WTC11 (cell line): Measurements from ENCODE around the gene PLXDC1. TPM values are rescaled to one million over a fixed set of nuclear protein-coding genes. Genes with fewer than 3 reads are reported as not detected.

Experiments
- ATAC-seq: fragments of 200-7000 bp; cut with Tn5 transposase; 2 replicates; pipeline ENCODE4 v1.10.0; 2021; ENCODE audit warnings: mild to moderate bottlenecking, moderate library complexity
- CTCF ChIA-PET: fragments of 300-600 bp; sonication (Branson Sonifier 250); formaldehyde crosslinking; loops from one replicate; lab custom pipeline; 2021; ENCODE audit warnings: antibody characterized with exemption; lab: Charles Lee
- POLR2A ChIA-PET: fragments of 350-600 bp; sonication (Branson Sonifier 250); formaldehyde crosslinking; loops from one replicate; lab custom pipeline; 2021; ENCODE audit warnings: antibody characterized with exemption; lab: Charles Lee
- DNase-seq: peaks from one replicate; pipeline ENCODE4 v3.0.0; 2021; ENCODE audit warnings: low spot score
- H3K27ac Mint-ChIP-seq: 2 replicates; pipeline ENCODE4 v1.8.0; 2021; ENCODE audit warnings: mixed read lengths
- H3K27me3 Mint-ChIP-seq: 2 replicates; pipeline ENCODE4 v1.8.0; 2021; ENCODE audit warnings: low read depth, mild to moderate bottlenecking, moderate library complexity, mixed read lengths
- H3K36me3 Mint-ChIP-seq: 2 replicates; pipeline ENCODE4 v1.8.0; 2021; ENCODE audit warnings: mixed read lengths
- H3K4me1 Mint-ChIP-seq: 2 replicates; pipeline ENCODE4 v1.8.0; 2022; ENCODE audit warnings: mixed read lengths
- H3K4me3 Mint-ChIP-seq: 2 replicates; pipeline ENCODE4 v1.8.0; 2021; ENCODE audit warnings: mild to moderate bottlenecking, moderate library complexity, mixed read lengths
- H3K9me3 Mint-ChIP-seq: 2 replicates; pipeline ENCODE4 v1.8.0; 2021; ENCODE audit warnings: mixed read lengths
- ARID4B ChIP-seq: sonication (generic); formaldehyde crosslinking; IDR thresholded peaks from 2 replicates; pipeline ENCODE4 v1.8.0; 2023; ENCODE audit warnings: missing genetic modification reagents, mild to moderate bottlenecking, borderline replicate concordance
- CTCF ChIP-seq: fragments of 200-600 bp; IDR thresholded peaks from 2 replicates; pipeline ENCODE4 v1.8.0; 2022; ENCODE audit warnings: antibody characterized with exemption
- E2F4 ChIP-seq: sonication (generic); formaldehyde crosslinking; IDR thresholded peaks from 2 replicates; pipeline ENCODE4 v1.8.1; 2022; ENCODE audit warnings: low read depth, mild to moderate bottlenecking, moderate library complexity, missing genetic modification reagents, borderline replicate concordance
- E2F5 ChIP-seq: sonication (generic); formaldehyde crosslinking; IDR thresholded peaks from 2 replicates; pipeline ENCODE4 v1.8.1; 2022; ENCODE audit warnings: mild to moderate bottlenecking, moderate library complexity, missing genetic modification reagents
- MAX ChIP-seq: sonication (generic); formaldehyde crosslinking; IDR thresholded peaks from 2 replicates; pipeline ENCODE4 v1.8.0; 2022; ENCODE audit warnings: mild to moderate bottlenecking, missing genetic modification reagents
- MXD4 ChIP-seq: fragments of 250-450 bp; sonication (Bioruptor Pico); IDR thresholded peaks from 2 replicates; pipeline ENCODE4 v1.8.0; 2021; ENCODE audit warnings: mild to moderate bottlenecking, moderate library complexity, borderline replicate concordance
- NR3C1 ChIP-seq: sonication (generic); formaldehyde crosslinking; conservative IDR thresholded peaks from 2 replicates; pipeline ENCODE4 v1.8.1; 2023; ENCODE audit warnings: low read depth, mild to moderate bottlenecking, missing genetic modification reagents
- PREB ChIP-seq: sonication (generic); formaldehyde crosslinking; IDR thresholded peaks from 2 replicates; pipeline ENCODE4 v1.8.1; 2022; ENCODE audit warnings: mild to moderate bottlenecking, missing genetic modification reagents, moderate library complexity, borderline replicate concordance
- STAT6 ChIP-seq: sonication (generic); formaldehyde crosslinking; conservative IDR thresholded peaks from 2 replicates; pipeline ENCODE4 v1.8.1; 2023; ENCODE audit warnings: mild to moderate bottlenecking, low read depth, missing genetic modification reagents, moderate library complexity
- TEAD1 ChIP-seq: sonication (generic); formaldehyde crosslinking; IDR thresholded peaks from 2 replicates; pipeline ENCODE4 v1.8.0; 2022; ENCODE audit warnings: mild to moderate bottlenecking, missing genetic modification reagents
- TEAD4 ChIP-seq: sonication (generic); formaldehyde crosslinking; IDR thresholded peaks from 2 replicates; pipeline ENCODE4 v1.8.0; 2022; ENCODE audit warnings: mild to moderate bottlenecking, missing genetic modification reagents
- ZBTB43 ChIP-seq: sonication (generic); formaldehyde crosslinking; IDR thresholded peaks from 2 replicates; pipeline ENCODE4 v1.8.1; 2023; ENCODE audit warnings: mild to moderate bottlenecking, missing genetic modification reagents
- ZNF121 ChIP-seq: sonication (generic); formaldehyde crosslinking; IDR thresholded peaks from 2 replicates; pipeline ENCODE4 v1.8.0; 2023; ENCODE audit warnings: missing genetic modification reagents
- ZNF232 ChIP-seq: sonication (generic); formaldehyde crosslinking; IDR thresholded peaks from 2 replicates; pipeline ENCODE4 v1.8.0; 2022; ENCODE audit warnings: mild to moderate bottlenecking, missing genetic modification reagents
- total RNA-seq: library from RNA; stranded (reverse); gene quantifications from 3 replicates; pipeline ENCODE4 v1.2.3, GENCODE V29; 2021

PLXDC1 gene
- total RNA-seq, 1 experiment from 2014 or later, result 5.4 TPM

- no peak for TF ChIP-seq ARID4B
- TF ChIP-seq, all 79 proteins: peak for 0
Measured at GRCh38 chr17:39099663-39100286, 51.7 kb downstream of the PLXDC1 start (continued).

GRCh38 chr17:39098588-39098987 is 52.8 kb downstream of the PLXDC1 start:
- DNase-seq, result no peak
- Mint-ChIP-seq H3K27ac (no peak overlapping the region), H3K9me3 (no peaks in the 10 kb centered on the region), H3K36me3 (no peaks in the 10 kb centered on the region), H3K4me1 (peaks cover 20% of the 10 kb centered on the region), H3K27me3 (no peaks in the 10 kb centered on the region; the same call in 1 of the 2 replicates), H3K4me3 (no peak overlapping the region)
- no peak for ATAC-seq
- POLR2A ChIA-PET, result no interaction called here
- CTCF ChIA-PET, result interaction anchor here (1.2 to 2.0 kb wide), 3 partner anchors 53 to 115 kb away, joined by 3 to 6 read pairs (median 6); no protein-coding TSS in a partner anchor
- TF ChIP-seq CTCF (no peak), TEAD1 (CRISPR knock-in tag) (no peak), ZNF121 (no peak), E2F5 (no peak), NR3C1 (CRISPR knock-in tag) (no peak), TEAD4 (no peak), E2F4 (no peak), STAT6 (CRISPR knock-in tag) (no peak), ZBTB43 (CRISPR knock-in tag) (no peak), ZNF232 (CRISPR knock-in tag) (no peak), ARID4B (no peak), MXD4 (CRISPR knock-in tag) (no peak), MAX (CRISPR knock-in tag) (no peak), PREB (CRISPR knock-in tag) (no peak)
